IMR-90 (cell line): ENCODE measurements around the gene LSM7.

Experiments used
- POLR2A ChIP-seq: IDR thresholded peaks from 2 replicates; pipeline ENCODE4 v1.6.1; 2012; ENCODE audit warnings: mild to moderate bottlenecking, low read depth, low read length
- RAD21 ChIP-seq: IDR thresholded peaks from 2 replicates; pipeline ENCODE4 v1.6.1; 2012; ENCODE audit warnings: low read length, improper control_type of control experiment
- TF ChIP-seq, protein P1 (sequence below): conservative IDR thresholded peaks from 2 replicates; pipeline ENCODE4 v1.5.1; 2012; ENCODE audit warnings: mild to moderate bottlenecking, low read depth, low read length, improper control_type of control experiment
- TF ChIP-seq, protein P2 (sequence below): fragments of 150-350 bp; IDR thresholded peaks from 2 replicates; pipeline ENCODE4 v1.6.1; 2016; ENCODE audit warnings: low read depth, mild to moderate bottlenecking, low read length, moderate library complexity, borderline replicate concordance

DNA sequence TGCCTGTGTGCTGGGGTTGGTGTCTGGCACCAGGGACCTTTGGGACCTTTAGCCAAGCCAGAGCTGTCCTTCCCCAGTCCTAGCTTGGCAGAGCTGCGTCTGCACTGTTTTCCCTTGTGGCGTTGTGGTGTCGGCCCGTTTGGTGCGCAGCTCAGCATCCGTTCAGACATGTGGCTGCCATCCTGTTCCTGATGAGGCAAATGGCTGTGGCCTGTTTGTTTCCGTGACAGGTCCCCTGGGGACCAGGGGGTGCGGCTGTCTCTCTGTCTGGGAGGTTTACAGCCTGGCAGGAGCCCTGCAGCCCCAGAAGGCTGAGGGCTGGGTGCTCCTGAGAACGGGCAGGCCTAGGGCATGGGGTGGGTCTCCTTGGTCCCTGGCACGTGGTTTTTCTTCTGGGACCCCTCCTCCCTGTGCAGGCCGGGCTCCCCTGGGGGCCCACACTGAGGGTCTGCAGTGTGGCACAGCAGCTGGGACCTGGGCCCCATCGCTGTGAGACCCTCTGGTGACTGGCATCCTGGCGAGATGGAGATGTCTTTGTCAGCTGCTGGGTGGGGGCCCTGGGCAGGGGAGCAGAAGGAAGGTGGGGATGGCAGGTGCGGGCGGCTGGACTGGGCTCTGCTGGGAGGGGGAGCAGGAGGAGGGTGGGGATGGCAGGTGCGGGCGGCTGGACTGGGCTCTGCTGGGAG, 4.1 kb upstream of the LSM7 start:
- TF ChIP-seq POLR2A, result no peak
- no peak for TF ChIP-seq RAD21
- TF ChIP-seq, protein P1, sequence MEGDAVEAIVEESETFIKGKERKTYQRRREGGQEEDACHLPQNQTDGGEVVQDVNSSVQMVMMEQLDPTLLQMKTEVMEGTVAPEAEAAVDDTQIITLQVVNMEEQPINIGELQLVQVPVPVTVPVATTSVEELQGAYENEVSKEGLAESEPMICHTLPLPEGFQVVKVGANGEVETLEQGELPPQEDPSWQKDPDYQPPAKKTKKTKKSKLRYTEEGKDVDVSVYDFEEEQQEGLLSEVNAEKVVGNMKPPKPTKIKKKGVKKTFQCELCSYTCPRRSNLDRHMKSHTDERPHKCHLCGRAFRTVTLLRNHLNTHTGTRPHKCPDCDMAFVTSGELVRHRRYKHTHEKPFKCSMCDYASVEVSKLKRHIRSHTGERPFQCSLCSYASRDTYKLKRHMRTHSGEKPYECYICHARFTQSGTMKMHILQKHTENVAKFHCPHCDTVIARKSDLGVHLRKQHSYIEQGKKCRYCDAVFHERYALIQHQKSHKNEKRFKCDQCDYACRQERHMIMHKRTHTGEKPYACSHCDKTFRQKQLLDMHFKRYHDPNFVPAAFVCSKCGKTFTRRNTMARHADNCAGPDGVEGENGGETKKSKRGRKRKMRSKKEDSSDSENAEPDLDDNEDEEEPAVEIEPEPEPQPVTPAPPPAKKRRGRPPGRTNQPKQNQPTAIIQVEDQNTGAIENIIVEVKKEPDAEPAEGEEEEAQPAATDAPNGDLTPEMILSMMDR, result no peak
- TF ChIP-seq, protein P2, sequence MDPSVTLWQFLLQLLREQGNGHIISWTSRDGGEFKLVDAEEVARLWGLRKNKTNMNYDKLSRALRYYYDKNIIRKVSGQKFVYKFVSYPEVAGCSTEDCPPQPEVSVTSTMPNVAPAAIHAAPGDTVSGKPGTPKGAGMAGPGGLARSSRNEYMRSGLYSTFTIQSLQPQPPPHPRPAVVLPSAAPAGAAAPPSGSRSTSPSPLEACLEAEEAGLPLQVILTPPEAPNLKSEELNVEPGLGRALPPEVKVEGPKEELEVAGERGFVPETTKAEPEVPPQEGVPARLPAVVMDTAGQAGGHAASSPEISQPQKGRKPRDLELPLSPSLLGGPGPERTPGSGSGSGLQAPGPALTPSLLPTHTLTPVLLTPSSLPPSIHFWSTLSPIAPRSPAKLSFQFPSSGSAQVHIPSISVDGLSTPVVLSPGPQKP, result no peak
